ENCODE measurements around the gene AAK1.
"Not testable (repeated sequence)": the region's sequence is repeated elsewhere in the genome, so short reads cannot be mapped to it uniquely, and the experiment has no call there.

Gene AAK1

DNA sequence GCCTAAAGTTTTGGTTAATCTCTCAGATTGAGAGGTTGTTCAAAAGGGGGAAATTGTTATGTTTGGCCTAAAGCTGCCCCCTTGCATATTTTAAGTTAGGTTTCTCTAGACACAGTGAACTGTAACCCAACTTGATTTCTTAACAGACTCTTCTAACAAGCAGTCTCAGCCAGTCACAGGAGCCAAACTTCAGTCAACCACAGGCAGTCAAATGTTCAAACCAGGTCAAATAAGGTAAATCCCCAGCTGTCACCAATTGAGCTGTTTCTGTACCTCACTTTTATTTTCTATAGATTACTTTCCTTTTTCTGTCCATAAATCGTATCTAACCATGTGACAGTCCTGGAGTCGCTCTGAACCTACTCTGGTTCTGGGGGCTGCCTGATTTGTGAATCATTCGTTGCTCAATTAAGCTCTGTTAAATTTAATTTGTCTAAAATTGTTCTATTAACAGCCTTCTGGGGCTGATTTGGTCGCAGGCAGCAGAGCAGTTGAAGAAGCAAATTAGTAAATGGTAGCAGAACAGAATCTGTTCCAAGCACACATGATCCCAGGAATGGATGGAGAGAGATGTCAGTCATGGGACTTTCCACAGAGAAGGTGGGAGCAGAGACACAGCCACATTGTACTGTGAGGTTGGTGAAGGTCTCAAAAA lies 189.9 kb downstream of the AAK1 start:
- DNase-seq (ENCODE audit: low read depth, low spot score) = no peak

DNA sequence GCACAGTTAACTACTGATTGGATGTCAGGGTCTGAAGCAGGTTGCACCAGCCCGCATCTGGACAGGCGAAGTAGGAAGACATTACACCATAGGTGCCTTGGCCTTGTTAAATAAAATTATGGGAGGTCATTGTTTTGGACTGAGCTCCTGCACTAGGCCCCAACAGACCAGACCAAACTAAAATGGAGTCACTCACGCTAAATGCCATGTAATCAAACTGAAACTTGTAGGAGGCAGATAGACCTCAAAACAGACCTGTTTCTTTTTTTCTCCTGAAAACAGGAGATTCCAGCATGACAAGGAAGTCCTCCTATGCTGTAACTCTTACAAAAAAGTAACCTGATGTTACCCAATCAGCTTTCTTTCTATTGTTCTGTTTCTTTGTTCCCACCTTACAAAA lies 190.9 kb downstream of the AAK1 start:
- DNase-seq (ENCODE audit: low read depth, low spot score) = no peak

GRCh38 chr2:69450735-69451416 lies 192.7 kb downstream of the AAK1 start:
- no peak for DNase-seq (ENCODE audit: low read depth, low spot score)

- DNase-seq (ENCODE audit: low read depth, low spot score) = no peak
These were observed 193.6 kb downstream of the AAK1 start for GRCh38 chr2:69449906-69450305.

- not testable (repeated sequence) for DNase-seq (ENCODE audit: low read depth, low spot score)
These were observed 199.9 kb downstream of the AAK1 start for GRCh38 chr2:69443673-69444072.

DNA sequence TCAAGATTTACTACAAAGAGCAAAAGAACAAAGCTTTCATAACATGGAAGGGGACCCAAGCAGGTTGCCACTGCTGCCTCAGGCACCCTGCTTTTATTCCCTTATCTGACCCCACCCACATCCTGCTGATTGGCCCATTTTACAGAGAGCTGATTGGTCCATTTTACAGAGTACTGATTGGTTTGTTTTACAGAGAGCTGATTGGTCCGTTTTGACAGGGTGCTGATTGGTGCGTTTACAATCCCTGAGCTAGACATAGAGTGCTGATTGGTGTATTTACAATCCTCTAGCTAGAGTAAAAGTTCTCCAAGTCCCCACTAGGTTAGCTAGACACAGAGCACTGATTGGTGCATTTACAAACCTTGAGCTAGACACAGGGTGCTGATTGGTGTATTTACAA lies 204.0 kb downstream of the AAK1 start:
- DNase-seq (ENCODE audit: low read depth, low spot score) = not testable (repeated sequence)

DNA sequence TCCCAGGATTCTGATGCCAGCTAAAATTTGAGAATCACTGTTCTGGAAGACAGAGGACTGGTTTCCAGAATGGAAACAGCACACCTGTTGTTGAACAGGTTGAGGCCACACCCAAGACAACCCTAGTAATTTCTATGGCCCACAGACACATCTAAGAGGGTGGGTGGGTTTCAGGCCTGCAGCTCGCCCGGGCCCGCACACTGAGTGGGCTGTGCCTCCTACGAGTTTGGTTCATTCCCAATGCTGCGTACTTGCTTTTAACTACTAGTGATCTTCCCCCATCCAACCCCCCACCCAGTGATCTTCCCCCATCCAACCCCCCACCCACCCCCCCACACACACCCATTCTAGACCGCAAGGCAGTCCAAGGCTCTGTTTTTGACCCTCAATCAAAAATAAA lies 205.0 kb downstream of the AAK1 start:
- no peak for DNase-seq (ENCODE audit: low read depth, low spot score)

DNA sequence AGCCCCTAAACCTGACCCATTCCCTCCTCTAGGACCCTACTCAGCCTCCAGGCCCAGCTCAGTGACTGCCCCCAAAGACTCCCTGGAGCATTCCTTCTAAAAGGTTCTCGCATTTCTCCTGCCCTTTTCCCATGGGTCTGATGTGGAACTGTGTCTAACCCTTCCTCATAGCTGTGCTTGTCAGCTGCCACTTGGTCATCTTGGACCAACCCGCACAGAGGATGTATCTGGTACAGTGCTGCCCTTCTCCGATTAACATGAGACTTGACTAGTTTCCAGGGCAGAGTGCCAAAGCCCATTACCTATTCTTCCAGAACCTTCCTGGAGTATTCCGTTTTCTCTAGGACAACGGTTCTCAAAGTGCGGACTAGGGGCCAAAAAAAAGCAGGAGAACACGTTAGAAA lies 205.8 kb downstream of the AAK1 start:
- no peak for DNase-seq (ENCODE audit: low read depth, low spot score)

DNA sequence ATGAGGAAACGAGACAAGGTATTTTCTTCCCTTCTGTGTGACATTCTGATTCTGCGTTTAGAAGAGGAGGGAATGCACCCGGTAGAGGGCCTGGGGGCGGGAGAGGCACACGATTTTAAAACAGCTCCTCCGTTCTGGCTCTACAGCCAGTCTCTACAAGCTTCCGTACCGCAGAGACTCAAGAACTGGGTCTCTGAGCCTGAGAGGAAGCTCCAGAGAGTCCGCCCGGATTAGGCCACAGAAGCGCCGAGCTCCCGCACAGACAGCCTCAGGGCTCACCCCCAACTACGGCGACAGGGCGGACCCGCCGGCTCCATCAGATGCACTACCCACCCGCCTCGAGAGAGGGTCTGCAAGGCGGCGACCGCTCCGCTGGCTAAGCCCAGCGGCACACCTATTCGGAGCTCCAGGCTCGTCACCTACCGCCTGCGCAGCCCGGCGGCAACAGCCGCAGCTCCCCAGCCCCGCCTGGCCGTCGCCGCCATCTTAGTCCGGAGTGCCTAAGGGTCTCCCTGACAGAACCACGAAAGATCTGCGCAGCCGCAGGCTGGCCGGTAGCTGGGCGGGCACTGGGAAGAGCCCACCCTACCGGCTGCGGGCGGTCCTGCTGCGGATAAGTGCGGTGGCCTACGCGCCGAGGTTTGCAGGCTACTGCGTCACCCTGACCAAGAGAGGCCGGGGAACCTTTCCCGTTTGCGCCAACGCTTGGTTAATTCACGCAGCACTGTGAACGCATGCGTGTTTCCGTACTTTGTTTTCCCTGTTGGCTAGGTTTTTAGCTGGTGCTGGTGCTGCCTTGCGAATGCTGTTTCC lies 206.4 kb downstream of the AAK1 start, which contains the start of gene NFU1:
Gene NFU1, minus strand, starts transcription at position 498 of the 813 bp plus-strand sequence. Its CDS starts 13 bp downstream, at position 485.
- peak; percentile 73 for DNase-seq (ENCODE audit: low read depth, low spot score)

DNA sequence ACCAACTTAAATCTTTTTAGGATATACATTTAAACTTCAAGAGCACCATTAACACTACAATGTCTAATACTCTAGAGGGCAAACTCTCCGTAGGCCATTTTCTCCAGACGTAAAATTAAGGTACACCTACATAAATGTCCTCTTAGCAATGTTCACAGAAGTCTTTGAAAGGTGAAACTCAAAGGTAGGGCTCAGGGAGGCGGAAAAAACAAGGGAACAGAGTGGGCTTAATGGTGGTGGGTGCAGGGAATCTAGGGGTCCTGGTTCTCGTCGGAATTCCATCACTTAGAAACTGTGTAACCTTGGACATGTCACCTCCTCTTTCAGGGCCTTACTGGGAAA lies 207.0 kb downstream of the AAK1 start:
- DNase-seq (ENCODE audit: low read depth, low spot score) = no peak

DNA sequence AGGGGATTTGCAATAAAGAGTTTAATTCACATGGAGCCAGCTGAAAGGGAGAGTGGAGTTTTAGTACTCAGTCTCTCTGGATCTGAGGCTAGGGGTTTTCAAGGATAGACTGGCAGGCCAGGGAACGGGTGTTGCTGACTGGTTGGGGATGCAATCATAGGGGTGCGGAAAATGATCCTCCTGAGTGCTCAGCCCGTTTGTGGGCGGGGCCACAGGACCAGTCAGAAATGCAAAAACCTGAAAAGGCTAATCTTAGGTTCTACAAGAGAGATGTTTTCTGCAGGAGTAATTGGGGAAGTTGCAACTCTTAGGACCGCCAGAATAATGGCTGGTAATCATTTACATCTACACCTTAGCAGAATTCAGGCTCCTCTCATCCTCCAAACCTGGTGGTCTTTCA lies 208.8 kb downstream of the AAK1 start:
- DNase-seq (ENCODE audit: low read depth, low spot score) = no peak

- no peak for DNase-seq (ENCODE audit: low read depth, low spot score)
These were observed 213.9 kb downstream of the AAK1 start for GRCh38 chr2:69429491-69430183.

DNA sequence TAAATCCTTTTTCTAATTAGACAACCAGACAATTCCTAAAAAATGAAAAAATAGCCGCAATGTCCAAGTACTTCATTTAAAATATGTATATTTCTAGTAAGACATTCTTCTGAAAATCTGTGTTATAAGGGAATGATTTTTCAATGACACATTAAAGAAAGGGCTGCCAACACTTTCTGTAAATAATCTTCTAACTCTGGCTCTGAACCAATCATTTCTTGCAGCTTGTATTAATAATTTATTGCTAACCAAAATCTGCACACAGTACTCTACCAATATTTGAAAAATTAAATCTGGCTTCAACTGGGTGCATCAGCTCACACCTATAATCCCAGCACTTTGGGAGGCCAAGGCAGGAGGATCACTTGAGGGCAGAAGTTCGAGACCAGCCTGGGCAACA lies 214.6 kb downstream of the AAK1 start:
- DNase-seq (ENCODE audit: low read depth, low spot score) = no peak

- no peak for DNase-seq (ENCODE audit: low read depth, low spot score)
These were observed 219.1 kb downstream of the AAK1 start for GRCh38 chr2:69424419-69424818.

- no peak for DNase-seq (ENCODE audit: low read depth, low spot score)
These were observed 221.3 kb downstream of the AAK1 start for GRCh38 chr2:69422198-69422597.

- not testable (repeated sequence) for DNase-seq (ENCODE audit: low read depth, low spot score)
These were observed 224.4 kb downstream of the AAK1 start for GRCh38 chr2:69419111-69419510.

- no peak for DNase-seq (ENCODE audit: low read depth, low spot score)
These were observed 227.4 kb downstream of the AAK1 start for GRCh38 chr2:69416147-69416546.
